CD4-positive, alpha-beta T cell treated with Interleukin-4 for 4 hours (primary cell): Measurements from ENCODE around the gene ARSB.
"Not testable (repeated sequence)": the region's sequence is repeated elsewhere in the genome, so short reads cannot be mapped to it uniquely, and the experiment has no call there.

Experiments
- DNase-seq: peaks from one replicate; pipeline ENCODE4 v3.0.0-alpha.2; 2020

The ARSB gene

DNA sequence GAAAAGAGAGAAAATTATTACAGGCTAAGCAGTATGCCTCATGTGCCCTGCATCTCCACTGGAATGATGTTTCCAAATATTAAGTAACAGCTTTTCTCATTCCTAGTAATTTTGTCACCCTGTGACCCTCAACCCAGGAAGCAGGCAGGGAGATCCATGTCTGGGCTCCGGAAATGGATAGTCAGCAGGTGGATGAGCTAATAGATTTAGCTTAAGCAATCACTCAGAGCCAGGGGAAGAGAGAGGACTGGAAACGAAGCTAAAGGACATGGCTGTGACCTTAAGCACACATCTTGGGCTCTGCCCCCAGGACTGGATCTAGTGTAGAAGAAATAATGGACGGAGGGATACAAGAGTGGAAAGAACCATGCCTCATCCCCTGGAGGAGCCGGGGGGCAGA lies 89.5 kb downstream of the ARSB start:
- no peak for DNase-seq

DNA sequence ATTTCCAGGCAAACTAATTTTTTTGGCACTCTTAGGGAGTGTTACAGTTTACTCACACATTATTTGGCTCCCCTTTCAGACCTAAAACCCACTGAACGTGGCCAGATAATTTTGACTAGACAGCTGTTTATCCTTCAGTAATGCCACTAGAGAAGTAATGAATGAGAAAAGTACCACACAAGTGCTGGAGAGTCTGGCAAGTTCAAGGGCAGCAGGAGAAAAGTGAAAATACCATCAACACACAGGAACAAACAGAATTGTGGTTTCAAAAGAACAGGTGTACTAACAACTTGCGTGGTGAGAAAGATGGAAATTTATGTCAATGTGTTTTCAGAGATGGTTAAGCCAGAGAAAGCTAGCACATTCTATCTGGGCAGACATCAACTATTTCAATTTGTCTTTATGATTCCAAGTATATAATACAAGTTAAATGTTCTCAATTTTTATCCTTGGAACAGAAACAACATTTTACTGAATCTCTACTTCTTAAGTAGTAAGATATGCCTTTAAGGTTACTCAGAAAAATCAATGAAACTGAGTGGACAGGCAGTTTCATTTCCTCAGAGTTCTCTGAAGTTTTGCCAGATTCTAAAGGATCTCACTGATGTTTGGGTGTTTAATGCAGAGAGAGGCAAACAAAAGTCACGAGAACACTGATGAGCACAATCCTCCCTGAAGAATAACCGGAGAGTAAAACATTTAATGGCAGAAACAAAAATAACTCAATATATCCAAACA lies 91.0 kb downstream of the ARSB start:
- no peak for DNase-seq

DNA sequence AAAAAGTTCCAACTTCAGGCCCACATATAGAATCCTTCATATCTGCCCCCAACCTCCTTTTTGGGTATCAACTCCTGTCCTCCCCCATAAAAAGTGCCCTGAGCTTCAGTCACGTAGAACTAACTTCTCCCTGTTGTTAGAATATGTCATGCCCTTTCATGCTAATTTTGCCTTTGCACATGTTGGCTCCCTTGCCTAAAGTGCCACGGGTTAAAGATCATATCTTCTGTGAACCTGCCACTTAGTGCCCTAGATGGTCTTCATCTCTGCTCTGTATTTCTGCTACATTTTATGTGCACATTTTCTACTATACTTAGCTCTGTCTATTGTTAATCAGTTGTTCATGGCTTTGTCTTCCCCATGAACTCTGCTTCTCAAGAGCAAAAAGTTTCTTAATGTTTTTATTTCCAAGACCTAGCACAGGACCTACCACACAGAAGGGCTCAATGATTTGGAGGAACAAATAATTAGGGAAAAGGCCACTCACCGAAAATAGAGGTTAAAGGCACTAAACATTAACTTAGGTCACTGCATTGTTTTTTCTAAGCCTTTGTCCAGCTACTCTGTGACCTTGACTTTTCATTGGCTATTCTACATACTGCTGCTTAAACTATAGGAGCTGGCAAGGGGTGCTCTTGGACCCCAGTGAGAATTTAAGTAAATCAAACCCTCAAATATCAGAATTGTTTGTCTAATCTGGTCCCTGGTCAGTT lies 94.3 kb downstream of the ARSB start:
- no peak for DNase-seq

DNA sequence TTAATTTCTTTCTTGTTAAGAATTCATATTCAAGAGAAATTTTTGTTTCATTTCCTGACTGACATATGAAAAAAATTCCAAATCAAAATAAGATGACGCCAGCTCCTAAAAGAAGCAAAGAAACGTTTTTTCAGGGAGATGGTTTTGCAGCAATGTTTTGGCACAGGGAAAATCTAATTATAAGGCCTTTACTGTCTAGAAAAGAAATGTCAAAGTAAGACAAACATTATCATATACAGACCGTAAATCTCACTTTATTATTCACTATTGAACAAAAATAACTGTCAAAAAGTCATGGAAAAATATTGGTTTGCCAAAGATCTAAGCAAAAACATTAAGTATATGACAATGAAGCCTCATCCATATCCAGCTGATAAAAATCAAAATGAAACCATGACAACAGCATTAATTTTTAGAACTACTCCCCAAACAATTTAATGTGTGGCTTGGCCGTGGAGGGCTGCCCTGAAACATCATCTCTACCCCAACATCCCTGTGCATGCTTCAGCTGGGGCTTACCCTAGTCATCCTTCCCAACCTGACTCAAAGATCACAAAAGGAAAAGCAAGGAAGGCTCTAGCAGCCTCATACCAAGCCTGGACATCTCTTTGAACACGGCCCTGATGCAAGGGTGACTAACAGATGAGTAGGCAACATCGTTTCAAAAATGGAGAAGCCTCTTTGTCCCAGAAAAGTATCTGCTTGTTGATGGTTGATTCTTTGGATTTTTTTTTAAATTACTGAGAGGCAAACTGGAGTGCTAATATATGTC lies 95.6 kb downstream of the ARSB start:
- DNase-seq, result no peak

DNA sequence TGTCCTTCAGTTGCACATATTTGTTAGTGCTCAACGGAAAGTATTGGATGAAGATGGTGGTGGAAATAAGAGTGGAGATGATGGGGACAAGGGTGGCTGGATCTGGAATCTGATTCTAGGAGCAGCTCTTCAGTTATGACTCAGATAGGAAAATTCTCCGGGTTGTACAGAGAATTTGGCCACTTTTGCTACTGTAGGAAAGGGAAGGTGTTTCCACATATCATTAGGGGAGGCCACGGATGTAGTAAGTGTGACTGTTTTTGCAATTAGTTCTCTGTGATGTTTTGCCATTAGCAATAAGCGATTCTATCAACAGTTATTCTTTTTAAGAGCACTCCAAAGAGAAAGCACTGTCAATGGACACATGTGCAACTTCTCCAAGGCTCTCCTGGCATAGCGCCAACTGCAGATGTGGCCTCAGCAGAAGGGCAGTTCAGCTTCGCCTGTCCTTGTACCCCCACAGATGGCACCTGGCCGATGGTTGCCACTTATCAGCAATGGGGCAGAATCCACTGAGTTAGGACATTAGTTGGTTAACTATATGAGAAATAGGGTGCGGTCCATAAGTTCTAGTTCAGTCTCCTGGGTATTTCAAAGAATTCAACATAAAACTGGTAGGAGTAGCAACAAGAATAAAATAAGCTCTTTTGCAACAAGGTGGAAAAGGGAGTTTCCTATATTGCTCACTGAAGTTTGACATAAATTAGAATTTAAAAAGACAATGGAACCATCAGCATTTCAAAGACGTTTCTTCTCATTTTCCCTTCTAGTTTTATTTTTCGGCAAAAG lies 96.3 kb downstream of the ARSB start:
- no peak for DNase-seq

DNA sequence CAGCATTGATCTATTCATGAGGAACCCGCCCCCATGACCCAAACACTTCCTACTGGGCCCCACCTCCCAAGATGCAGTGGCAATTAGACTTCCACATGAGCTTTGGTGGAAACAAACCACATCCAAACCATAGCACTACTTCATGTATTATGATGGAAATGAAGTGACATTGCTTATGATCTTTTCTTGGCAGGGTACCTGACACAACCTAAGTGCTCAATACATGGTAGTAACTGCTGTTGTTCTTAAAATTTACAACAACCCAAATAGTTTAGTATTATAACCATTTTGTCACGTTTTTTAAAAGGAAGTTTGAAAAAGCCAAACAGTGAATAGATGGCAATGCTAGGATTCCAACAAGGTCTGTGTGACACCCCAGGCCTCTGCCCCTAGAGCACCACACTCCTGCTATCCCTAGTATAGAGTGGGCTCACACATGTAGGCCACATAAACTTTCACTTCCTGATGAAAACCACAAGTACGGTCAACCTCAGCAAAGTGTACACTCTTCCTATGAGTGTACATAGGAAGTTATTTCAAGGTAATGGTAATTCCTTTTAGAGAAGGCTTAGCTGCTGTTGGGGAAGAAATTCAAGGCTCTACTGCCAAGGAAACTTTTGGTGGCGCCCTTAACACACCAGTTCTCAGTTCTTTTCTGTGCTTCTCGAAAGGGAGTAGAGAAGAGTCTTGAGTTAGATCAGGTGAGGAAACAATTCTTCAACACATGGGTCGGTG lies 97.6 kb downstream of the ARSB start:
- no peak for DNase-seq

DNA sequence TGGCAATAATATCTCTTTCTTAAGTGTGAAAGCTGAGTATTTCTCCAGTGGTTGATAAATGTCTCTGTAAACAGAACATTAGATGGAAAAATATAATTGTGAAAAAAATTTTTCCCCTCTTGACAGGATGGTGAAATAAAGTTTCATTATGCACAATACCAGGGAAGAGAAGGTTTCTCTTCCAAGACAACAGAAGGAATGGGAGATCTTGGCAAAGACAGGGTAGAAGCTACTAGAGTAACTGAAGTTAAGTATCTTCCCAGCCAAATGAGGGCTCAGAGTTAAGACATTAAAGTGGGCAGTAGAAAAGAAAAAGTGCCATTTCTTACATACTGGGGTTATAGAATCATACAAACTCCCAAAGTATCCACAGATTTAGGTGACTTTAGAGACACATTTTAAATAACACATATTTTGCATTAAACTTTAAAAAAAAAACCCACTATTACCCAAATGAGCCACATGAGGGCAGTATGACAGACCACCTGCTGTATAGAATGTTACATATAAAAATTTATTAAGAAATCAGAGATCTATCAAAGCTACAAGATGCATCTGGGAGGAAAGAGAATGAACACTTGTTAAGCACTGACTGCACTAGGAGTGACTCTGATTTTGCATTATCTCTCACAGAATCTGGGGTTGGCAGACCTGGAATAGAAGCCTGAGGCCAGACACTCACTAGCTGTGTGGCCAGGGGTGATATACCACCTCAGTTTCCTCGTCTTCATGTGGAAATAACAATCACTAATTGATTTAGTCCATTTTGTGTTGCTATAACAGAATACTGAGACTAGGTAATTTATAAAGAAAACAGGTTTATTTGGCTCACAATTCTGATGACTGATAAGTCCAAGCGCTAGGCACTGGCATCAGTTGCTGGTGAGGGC lies 98.5 kb downstream of the ARSB start:
- DNase-seq, result peak; percentile 8

DNA sequence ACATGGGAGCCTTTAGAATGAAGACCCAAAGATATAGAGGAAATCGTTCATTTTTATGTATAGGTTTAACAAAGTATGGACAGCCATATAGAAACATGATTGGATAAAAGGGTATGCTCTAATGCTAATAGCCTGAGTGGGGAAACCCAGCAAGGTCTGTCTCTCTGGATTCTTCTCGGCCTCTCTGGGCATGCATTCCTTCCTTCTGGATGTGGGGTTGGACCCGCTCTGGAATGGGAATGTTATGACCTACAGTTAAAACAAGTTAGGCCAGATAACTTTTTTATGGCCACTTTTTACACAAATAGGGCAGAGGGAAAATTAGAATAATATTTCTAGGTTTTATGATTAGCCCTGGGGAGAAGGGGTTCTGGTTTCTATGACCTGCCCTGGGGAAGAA lies 103.2 kb downstream of the ARSB start:
- DNase-seq, result no peak

DNA sequence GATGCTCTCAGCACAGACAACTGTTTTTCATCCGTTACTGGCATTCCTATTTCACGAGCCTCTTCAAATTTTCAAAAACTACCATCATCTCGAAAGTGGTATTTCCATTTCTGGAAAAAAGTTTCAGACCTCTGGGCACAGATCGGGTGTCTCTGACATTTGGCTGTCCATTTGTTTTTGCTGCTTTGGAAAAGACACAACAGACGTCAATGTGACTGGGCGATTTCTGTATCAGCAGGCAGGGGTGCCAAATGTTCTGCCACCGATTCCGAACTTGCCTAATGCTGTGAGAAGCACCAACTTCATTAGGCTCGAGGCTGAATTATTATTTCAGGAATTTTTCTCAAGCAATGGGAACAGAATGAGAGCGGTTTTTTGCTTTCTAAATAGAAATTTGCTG lies 105.6 kb downstream of the ARSB start:
- no peak for DNase-seq

DNA sequence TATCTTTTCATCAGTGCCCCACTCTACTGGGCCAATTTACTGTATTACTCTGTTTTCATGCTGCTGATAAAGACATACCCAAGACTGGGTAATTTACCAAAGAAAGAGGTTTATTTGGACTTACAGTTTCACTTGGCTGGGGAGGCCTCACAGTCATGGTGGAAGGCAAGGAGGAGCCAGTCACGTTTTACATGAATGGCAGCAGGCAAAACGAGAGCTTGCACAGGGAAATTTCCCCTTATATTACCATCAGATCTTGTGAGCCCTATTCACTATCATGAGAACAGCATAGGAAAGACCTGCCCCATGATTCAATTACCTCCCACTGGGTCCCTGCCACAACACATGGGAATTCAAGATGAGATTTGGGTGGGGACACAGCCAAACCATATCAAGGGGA lies 119.0 kb downstream of the ARSB start:
- DNase-seq, result not testable (repeated sequence)

DNA sequence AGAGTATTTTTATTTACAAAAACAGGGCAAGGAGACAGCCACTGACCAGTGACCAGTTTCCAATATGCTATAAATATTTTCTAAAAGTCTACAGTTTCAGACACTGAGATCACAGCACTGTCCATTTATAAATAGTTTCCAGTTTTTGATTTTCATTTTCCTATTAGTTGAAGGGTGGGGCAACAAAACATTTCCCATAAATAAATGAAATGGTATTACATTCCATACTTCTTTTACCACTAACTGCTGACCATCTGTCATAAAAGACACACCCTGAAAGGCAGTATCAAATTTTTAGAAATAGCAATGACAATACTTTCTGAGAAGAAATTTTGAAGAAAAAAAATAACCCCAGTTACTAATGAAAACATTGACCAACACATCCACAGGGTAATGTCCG lies 126.7 kb downstream of the ARSB start:
- DNase-seq, result no peak

DNA sequence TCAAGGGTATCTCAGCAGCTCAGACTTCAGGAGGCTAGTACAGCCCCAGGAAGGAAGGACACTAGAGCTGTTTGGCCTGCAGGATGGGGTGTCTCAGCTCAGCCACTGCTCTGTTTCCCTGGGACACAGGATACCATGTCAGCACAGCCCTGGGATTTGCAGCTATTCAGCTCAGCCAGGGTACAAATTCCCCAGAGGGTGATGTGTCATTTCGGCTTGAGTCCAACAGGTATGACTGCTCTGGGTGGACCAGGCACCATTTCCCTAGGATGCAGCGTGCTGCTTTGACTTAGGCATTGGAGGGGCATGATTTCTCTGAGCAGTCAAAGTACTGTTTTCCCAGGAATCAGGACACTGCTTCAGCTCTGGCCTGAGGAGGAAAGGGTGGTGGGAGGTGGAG lies 130.1 kb downstream of the ARSB start:
- DNase-seq, result no peak

DNA sequence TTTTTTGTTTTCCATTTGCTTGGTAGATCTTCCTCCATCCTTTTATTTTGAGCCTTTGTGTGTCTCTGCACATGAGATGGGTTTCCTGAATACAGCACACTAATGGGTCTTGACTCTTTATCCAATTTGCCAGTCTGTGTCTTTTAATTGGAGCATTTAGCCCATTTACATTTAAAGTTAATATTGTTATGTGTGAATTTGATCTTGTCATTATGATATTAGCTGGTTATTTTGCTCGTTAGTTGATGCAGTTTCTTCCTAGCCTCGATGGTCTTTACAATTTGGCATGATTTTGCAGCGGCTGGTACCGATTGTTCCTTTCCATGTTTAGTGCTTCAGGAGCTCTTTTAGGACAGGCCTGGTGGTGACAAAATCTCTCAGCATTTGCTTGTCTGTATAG lies 133.2 kb downstream of the ARSB start:
- DNase-seq, result not testable (repeated sequence)

DNA sequence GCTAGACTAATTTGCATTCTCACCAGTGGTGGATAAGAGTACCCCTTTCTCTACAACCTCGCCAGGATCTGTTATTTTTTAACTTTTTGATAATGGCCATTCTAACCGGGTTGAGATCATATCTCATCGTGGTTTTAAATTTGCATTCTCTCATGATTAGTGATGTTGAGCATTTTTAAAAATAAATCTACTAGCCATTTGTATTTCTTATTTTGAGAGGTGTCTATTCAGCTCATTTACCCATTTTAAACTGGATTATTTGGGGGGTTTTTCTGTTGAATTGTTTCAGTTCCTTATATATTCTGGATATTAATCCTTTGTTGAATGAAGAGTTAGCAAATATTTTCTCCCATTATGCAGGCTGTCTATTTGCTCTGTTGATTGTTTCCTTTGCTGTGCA lies 139.6 kb downstream of the ARSB start:
- DNase-seq, result no peak

DNA sequence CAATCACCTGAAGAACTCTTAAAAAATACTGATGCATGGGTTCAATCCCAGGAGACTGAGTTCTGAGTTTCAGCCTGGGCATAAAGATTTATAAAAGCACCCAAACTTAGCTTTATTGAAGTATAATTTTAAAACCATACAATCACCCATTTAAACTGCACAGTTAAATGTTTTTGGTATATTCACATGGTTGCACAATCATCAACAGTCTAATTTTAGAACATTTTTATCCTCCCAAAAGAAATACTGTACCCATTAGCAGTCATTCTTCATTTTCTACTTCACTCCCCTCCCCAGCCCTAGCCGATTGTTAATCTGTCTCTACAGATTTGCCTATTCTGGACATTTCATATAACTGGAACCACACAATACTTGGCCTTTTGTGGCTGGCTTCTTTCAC lies 141.7 kb downstream of the ARSB start:
- no peak for DNase-seq

DNA sequence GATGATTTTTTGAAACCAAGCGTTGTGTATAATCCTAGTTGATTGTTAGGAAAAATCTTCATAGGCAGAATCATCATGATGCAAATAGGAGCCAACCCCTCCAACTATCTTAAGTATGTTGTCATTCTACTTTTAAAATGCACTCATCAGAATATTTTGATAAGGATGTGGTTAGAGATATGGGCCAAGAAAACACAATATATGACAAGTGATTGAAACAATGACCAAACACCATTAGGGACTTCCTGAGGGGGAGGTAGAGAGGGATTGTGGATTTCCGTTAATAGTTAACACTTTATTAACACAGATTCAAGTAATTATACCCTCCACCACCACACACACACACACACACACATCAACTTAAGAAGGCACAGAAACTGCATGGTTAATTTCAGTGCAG lies 143.3 kb downstream of the ARSB start:
- no peak for DNase-seq

DNA sequence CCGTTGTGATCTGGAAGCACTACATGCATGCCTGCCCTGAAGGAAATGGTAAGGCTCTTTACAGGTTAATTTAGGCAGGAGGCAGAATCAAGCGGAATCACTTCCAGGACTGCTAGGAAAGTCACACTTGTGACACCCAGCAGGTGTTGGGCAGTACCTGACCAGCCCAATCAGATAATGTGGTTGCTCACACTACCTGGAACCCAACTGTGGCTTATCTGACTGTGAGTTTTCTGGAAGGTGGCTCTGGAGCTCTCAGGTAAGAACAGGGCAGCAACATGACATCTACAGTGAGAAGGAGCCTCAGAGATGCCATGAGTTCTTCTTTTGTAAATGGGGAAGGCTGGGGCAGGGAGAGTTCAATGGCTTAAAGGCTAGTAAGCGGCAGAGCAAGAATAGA lies 146.4 kb downstream of the ARSB start:
- DNase-seq, result no peak

DNA sequence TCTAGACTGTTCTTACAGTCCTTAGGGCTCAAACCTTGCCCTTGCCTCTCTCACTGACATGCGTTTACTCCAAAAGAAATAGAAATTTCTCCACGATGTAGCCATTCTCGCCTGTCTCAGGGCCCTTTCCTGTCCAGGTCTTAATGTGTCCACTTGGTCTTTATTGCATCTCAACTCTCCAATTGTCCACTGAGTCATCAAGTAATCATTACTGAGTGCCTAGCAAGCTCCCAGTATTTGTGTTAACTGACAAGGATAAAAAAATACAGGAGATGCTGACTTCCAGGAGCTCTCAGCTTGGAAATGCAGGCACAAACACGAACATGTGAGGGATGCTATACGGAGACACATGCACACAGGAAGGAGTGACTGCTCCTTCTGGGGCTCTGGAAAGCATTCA lies 147.3 kb downstream of the ARSB start:
- no peak for DNase-seq

DNA sequence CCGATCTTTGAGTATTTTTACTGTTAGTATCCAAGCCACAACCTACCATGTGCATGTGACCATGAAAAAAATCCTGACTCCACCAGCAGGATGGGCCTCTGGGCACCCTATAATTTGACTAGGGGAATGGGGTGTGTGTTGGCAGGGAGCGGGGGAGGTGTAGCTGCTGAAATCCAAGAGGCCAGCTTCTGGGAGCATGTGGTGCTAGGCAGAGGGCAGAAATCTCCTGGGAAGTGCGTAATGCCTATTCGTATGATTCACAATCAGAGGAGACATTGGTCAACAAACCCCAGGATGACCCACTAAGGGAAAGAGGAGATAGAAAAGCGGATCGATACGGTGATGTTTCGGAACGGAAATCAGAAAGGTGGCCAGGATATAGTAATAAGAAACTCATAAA lies 149.9 kb downstream of the ARSB start:
- DNase-seq, result no peak

DNA sequence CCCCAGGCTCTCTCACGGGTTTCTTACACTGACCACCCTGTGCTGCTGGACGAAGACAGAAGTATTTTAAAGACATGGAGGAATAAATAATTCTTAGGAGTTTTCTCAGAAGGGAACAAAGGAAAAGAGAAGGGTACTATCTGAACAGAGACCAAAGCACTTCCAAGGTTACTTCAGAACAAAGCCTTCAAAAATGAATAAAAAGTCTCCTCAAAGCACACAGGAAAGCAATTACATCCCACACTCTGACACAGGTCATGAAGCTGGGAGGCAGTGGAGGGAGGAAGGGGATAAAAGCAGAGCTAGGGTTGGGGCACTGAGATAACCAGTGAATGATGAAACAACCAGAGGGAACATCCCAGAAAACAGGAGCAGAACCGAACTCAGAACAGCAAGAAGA lies 151.8 kb downstream of the ARSB start:
- no peak for DNase-seq

DNA sequence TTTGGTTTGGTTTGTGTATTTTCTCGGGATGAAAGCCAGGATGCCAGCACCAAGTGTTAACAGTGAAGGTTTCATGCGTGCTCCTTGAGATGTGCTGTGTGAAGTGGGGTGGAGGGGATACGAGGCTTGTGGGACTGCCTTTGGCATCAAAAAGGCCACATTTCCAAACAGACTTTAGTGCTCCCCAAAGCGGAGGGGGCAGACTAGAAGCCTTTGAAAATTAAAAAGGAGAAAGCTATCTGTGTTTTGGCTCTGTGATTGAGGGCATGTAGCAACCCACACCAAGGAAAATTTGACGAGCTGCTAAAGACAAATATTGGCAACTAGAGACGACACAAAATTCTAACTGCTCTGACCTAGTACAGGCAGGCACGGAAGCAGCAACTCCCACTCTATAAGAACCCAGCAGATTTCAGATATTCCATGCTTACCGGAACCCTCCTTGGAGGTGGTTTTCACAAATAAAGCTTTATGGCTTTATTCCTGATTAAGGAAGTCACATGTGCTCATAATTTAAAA lies 154.5 kb downstream of the ARSB start:
- no peak for DNase-seq
